ENCODE measurements around the gene TIAM2.
A peak's percentile ranks its signal among the peaks of the same experiment; 100 is the strongest.

TIAM2 gene

DNA sequence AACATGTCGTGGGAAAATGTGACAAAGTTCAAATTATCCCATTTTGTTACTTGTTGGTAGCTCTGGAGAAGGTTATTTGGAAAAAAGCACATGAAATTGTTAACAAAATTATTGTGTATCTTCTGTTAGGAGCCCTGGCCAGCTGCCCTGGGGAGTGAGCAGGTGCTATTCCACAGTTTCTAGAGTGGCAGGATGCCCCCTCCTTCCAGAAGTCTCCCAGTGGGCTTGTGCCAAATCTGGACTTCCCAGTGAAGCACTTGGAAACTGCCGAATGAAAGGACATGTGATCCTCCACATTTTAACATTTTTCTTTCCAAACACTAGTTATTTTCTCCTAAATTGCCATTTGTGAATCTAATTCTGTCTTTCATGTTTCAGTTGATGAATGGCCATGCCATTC lies 201.8 kb downstream of the TIAM2 start:
- in situ Hi-C loops (cut with MboI; ENCODE audit: low pct_unique_long_range_greater_than_20kb, low sequenced_read_pairs, unreplicated experiment): no loop called here
- DNase-seq (ENCODE audit: low spot score): no peak
- TF ChIP-seq, protein P1, sequence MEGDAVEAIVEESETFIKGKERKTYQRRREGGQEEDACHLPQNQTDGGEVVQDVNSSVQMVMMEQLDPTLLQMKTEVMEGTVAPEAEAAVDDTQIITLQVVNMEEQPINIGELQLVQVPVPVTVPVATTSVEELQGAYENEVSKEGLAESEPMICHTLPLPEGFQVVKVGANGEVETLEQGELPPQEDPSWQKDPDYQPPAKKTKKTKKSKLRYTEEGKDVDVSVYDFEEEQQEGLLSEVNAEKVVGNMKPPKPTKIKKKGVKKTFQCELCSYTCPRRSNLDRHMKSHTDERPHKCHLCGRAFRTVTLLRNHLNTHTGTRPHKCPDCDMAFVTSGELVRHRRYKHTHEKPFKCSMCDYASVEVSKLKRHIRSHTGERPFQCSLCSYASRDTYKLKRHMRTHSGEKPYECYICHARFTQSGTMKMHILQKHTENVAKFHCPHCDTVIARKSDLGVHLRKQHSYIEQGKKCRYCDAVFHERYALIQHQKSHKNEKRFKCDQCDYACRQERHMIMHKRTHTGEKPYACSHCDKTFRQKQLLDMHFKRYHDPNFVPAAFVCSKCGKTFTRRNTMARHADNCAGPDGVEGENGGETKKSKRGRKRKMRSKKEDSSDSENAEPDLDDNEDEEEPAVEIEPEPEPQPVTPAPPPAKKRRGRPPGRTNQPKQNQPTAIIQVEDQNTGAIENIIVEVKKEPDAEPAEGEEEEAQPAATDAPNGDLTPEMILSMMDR (IDR thresholded peaks at IDR 0.05; ENCODE audit: extremely low read depth, insufficient read depth, missing control alignments): no peak

DNA sequence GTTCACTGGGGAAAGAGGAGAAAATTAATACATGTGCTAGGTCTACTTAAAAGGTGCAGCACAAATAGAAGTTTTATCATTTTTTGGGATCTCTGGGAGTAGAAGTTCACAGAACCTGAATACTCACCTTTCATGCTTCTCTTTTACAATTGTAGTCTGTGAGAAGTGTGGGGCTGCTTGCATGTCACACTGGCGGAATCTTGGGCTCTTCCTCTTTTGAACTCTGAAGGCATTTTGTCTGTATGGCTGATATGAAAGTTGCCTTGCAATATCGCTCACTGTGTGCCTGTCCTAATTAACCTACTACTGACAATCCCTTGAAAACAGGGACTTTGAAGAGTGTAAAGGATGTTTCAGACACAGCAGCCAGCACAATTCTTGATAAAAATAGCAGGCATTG lies 202.8 kb downstream of the TIAM2 start:
- in situ Hi-C loops (cut with MboI; ENCODE audit: low pct_unique_long_range_greater_than_20kb, low sequenced_read_pairs, unreplicated experiment): no loop called here
- TF ChIP-seq, protein P1 (IDR thresholded peaks at IDR 0.05; ENCODE audit: extremely low read depth, insufficient read depth, missing control alignments): no peak
- DNase-seq (ENCODE audit: low spot score): no peak

DNA sequence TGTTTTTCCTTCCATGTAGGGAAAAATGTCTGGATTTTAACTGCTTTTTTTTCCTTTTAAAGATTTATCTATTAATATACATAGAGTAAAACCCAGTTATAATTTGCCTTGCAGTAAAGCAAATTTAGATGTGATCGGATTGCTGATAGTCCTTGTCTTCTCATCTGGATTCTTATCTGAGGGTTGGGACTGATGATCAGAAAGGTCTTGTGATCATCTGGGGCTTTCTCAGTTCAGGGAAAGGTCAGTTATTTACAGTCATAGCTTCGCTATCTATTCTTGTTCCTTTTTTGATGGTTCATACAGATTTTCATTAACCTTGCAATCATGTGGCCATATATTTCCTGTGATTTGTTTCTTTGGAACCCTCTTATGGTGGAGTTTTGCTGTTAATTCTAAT lies 204.9 kb downstream of the TIAM2 start:
- TF ChIP-seq, protein P1 (IDR thresholded peaks at IDR 0.05; ENCODE audit: extremely low read depth, insufficient read depth, missing control alignments): no peak
- in situ Hi-C loops (cut with MboI; ENCODE audit: low pct_unique_long_range_greater_than_20kb, low sequenced_read_pairs, unreplicated experiment): no loop called here
- DNase-seq (ENCODE audit: low spot score): peak; percentile 50

DNA sequence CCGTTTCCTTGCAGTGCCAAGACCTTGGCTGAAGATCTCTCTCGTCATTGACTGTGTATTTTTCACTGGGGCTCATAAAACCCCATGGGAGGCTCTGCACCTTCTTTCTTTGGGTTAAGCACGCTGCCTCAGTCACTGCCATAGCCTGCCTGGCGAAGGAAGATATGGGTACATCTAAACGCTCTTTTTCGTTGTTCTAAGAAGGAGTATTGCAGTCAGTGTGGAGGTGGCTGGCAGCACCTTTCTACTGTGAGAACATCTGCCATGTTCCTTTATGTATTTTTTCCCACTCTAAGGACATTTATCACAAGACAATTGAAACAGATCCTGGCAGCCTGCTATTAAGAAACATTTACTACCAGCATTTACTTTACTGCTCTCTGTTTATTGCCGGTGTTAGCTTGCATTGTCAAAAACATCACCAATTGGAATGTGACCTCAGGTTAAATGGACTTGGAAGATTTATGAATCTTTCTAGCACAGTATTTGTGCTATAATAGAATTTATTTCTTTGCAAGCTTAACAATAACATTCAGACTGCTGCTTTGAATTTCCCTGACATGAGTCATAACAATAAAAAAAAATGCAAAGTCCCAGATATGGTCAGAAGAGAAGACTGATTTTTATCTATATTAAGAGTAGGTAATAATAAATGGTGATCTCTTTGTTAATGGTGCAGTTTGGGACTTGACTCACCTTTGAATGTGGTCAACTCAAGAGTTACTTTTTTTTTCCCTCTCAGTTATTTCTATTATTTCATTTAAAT lies 206.5 kb downstream of the TIAM2 start:
- in situ Hi-C loops (cut with MboI; ENCODE audit: low pct_unique_long_range_greater_than_20kb, low sequenced_read_pairs, unreplicated experiment): no loop called here
- TF ChIP-seq, protein P1 (IDR thresholded peaks at IDR 0.05; ENCODE audit: extremely low read depth, insufficient read depth, missing control alignments): no peak
- DNase-seq (ENCODE audit: low spot score): peak; percentile 34

DNA sequence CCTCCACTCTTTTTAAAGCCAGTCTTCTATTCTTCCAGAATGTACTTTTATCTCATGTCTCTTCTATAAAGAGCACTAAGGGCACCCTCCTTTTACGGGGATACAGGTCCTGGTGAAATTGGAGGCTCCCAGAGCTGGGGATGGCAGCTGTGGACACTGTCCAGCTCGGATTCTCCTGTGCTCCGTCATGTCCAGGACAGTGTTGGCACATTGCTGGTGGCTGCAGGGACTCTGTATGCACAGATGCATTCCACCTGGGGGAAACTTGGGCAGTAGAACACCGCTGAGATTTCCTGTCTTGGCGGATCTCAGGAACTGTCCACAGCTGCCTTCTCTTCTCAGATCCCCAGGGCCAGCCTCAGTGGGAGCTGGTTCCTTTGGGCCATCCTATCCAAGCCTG lies 212.1 kb downstream of the TIAM2 start:
- in situ Hi-C loops (cut with MboI; ENCODE audit: low pct_unique_long_range_greater_than_20kb, low sequenced_read_pairs, unreplicated experiment): no loop called here
- TF ChIP-seq, protein P1 (IDR thresholded peaks at IDR 0.05; ENCODE audit: extremely low read depth, insufficient read depth, missing control alignments): no peak
- DNase-seq (ENCODE audit: low spot score): no peak

DNA sequence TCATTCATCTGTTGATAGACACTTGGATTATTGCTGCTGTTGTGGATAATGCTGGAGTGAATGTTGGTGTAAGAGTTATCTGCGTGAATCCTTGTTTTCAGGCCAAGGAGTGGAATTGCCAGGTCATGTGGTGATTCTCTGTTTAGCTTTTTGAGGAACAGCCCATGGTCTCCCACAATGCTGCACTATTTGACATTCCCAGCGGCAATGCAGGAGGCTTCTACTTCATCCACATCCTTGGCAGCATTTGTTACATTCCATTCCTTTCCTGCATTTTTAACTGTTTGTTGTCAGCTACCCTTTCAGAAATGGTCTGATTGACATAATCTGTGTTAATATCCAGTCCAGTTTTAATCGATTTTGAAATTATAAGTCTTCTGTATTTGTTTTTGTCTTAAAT lies 217.0 kb downstream of the TIAM2 start:
- TF ChIP-seq, protein P1 (IDR thresholded peaks at IDR 0.05; ENCODE audit: extremely low read depth, insufficient read depth, missing control alignments): no peak
- in situ Hi-C loops (cut with MboI; ENCODE audit: low pct_unique_long_range_greater_than_20kb, low sequenced_read_pairs, unreplicated experiment): no loop called here
- DNase-seq (ENCODE audit: low spot score): no peak
